GM10248 (cell line): ENCODE measurements around the gene SLAMF7.

Experiments used
- CTCF ChIA-PET: fragments of 300-600 bp; sonication (Branson Sonifier 250); formaldehyde crosslinking; extraction: SDS; loops from one replicate; lab custom pipeline; 2021; ENCODE audit warnings: antibody characterized with exemption; lab: Yijun Ruan, JAX
- POLR2A ChIA-PET: fragments of 350-650 bp; sonication (Branson Sonifier 250); formaldehyde crosslinking; extraction: SDS; loops from one replicate; lab custom pipeline; 2020; ENCODE audit warnings: antibody characterized with exemption; lab: Yijun Ruan, JAX
- DNase-seq: peaks from one replicate; pipeline ENCODE4 v3.0.0; 2012; ENCODE audit errors: extremely low spot score
- TF ChIP-seq, protein P1 (sequence below): IDR thresholded peaks from 2 replicates; pipeline ENCODE4 v1.5.1; 2012; ENCODE audit warnings: mild to moderate bottlenecking, low read depth; ENCODE audit errors: extremely low read depth, missing control alignments, control extremely low read depth

SLAMF7 gene

DNA sequence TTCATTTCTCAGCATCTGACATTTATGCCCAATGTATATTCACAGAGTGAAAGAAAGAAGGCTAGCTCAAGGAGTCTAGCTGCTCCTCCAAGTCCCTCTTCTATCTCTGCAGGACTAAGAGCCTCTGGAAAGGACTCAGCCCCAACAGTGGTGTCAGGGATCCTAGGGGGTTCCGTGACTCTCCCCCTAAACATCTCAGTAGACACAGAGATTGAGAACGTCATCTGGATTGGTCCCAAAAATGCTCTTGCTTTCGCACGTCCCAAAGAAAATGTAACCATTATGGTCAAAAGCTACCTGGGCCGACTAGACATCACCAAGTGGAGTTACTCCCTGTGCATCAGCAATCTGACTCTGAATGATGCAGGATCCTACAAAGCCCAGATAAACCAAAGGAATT lies 60.6 kb downstream of the SLAMF7 start:
- CTCF ChIA-PET, result interaction anchor here (1.1 to 12.7 kb wide), 9 partner anchors 9 to 242 kb away, joined by 3 to 190 read pairs (median 7); no protein-coding TSS in a partner anchor
- TF ChIP-seq, protein P1, sequence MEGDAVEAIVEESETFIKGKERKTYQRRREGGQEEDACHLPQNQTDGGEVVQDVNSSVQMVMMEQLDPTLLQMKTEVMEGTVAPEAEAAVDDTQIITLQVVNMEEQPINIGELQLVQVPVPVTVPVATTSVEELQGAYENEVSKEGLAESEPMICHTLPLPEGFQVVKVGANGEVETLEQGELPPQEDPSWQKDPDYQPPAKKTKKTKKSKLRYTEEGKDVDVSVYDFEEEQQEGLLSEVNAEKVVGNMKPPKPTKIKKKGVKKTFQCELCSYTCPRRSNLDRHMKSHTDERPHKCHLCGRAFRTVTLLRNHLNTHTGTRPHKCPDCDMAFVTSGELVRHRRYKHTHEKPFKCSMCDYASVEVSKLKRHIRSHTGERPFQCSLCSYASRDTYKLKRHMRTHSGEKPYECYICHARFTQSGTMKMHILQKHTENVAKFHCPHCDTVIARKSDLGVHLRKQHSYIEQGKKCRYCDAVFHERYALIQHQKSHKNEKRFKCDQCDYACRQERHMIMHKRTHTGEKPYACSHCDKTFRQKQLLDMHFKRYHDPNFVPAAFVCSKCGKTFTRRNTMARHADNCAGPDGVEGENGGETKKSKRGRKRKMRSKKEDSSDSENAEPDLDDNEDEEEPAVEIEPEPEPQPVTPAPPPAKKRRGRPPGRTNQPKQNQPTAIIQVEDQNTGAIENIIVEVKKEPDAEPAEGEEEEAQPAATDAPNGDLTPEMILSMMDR, result no peak
- POLR2A ChIA-PET, result no interaction called here
- DNase-seq, result no peak

DNA sequence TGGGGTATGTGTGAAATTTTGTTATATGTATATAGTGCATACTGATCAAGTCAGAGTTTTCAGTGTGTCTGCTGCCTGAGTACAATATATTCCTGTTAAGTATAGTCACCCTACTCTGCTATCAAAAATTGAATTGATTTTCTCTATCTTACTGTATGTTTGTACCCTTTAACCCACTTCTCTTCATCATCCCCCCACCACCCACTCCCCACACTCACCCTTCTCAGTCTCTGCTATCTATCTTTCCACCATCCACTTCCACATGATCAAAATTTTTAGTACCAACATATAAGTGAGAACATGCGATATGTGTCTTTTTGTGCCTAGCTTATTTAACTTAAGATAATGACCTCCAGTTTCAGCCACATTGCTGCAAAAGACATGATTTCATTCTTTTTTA lies 61.1 kb downstream of the SLAMF7 start:
- TF ChIP-seq, protein P1, result no peak
- CTCF ChIA-PET, result interaction anchor here (1.1 to 12.7 kb wide), 8 partner anchors 9 to 242 kb away, joined by 3 to 190 read pairs (median 18); no protein-coding TSS in a partner anchor
- POLR2A ChIA-PET, result no interaction called here
- no peak for DNase-seq

DNA sequence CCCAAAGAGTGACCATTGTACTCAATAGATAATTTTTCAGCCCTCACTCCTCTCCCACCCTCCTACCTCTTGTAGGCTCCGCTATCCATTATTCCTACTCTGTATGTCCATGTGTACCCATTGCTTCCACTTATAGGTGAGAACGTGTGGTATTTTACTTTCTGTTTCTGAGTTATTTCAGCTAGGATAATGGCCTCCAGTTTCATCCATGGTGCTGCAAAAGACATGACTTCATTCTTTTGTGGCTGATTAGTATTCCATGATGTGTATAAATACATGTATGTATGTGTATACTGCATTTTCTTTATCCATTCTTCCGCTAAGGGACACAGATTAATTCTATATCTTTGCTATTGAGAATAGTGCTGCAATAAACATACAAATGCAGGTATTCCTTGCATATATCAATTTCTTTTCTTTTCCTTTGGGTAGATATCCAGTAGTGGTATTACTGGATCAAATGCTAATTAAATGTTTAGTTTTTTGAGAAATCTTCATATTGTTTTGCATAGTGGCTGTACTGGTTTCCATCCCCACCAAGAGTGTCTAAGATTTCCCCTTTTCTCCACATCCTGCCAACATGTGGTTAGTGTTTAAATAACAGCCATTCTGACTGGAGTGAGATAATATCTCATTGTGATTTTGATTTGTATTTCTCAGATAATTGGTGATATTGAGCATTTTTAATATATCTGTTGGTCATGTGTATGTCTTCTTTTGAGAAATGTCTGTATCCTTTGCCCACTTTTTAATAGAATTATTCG lies 61.8 kb downstream of the SLAMF7 start:
- POLR2A ChIA-PET, result no interaction called here

DNA sequence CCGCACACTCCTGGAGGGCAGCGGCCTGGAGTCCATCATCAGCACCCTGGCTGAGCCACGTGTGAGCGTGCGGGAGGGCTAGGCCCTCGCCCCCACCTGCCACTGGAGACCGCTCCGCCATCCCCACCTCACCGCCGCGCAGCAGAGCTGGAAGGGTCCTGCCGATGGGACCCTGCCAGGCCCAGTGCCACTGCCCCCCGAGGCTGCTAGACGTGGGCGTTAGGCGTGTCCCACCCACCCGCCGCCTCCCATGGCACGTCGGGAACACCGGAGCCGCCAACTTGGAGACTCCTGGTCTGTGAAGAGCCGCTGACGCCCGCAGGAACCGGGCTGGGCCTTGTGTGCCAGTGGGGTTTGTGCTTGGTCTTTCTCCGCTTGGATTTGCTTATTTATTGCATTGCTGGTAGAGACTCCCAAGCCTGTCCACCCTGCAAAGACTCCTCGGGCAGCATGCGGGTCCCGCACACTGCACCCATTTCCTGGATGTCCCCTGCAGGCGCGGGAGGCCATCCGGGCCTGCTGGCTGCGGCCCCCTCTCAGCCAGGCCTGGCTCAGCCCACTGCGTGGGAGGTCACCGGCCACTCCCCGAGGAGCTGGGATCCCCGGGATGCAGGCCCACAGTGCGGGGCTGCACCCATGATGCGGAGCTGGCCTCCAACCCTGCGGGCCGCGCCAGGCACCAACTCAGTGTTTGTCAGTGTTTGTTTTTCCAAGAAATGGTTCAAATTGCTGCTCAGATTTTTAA lies 63.0 kb downstream of the SLAMF7 start:
- POLR2A ChIA-PET, result no interaction called here
- CTCF ChIA-PET, result interaction anchor here (1.3 to 2.9 kb wide), 3 partner anchors 10 to 54 kb away, joined by 3 to 14 read pairs (median 4); no protein-coding TSS in a partner anchor

More for the DNA sequence above, 61.8 kb downstream of the SLAMF7 start:
- TF ChIP-seq, protein P1, result no peak
- DNase-seq, result no peak
- CTCF ChIA-PET, result interaction anchor here (1.1 to 12.7 kb wide), 8 partner anchors 8 to 241 kb away, joined by 3 to 190 read pairs (median 6); no protein-coding TSS in a partner anchor

More for the DNA sequence above, 63.0 kb downstream of the SLAMF7 start:
- TF ChIP-seq, protein P1, result no peak
- no peak for DNase-seq
